GM12878 (cell line): ENCODE results near the gene RAB24. TPM values are rescaled to one million over a fixed set of nuclear protein-coding genes. Genes with fewer than 3 reads are reported as not detected.

Experiments used
- ETV6 ChIP-seq, 2 experiments: fragments of 450-650 bp in 1 of 2; IDR thresholded peaks in 1 of 2; conservative IDR thresholded peaks in 1 of 2; 2 replicates each; pipeline ENCODE4 v1.6.1; 2014; ENCODE audit warnings: antibody characterized with exemption in 1 of 2, borderline replicate concordance in 1 of 2, low read depth in 1 of 2, mild to moderate bottlenecking in 1 of 2, moderate library complexity in 1 of 2
- GABPA ChIP-seq: IDR thresholded peaks from 2 replicates; pipeline ENCODE4 v1.6.1; 2014; ENCODE audit warnings: antibody characterized with exemption, low read depth, mild to moderate bottlenecking, inconsistent platforms
- GATAD2B ChIP-seq: fragments of 450-650 bp; conservative IDR thresholded peaks from 2 replicates; pipeline ENCODE4 v1.6.1; 2017; ENCODE audit warnings: low read depth, mild to moderate bottlenecking, moderate library complexity
- JUND ChIP-seq: IDR thresholded peaks from 2 replicates; pipeline ENCODE4 v1.6.1; 2012; ENCODE audit warnings: low read depth, mild to moderate bottlenecking, low read length, improper control_type of control experiment, moderate library complexity
- LARP7 ChIP-seq: fragments of 450-650 bp; IDR thresholded peaks from 2 replicates; pipeline ENCODE4 v1.6.1; 2017; ENCODE audit warnings: mild to moderate bottlenecking
- MEF2A ChIP-seq: IDR thresholded peaks from 2 replicates; pipeline ENCODE4 v1.6.1; 2011; ENCODE audit warnings: low read depth, mild to moderate bottlenecking, low read length, moderate library complexity; ENCODE audit not compliant: insufficient read depth
- MTA2 ChIP-seq: fragments of 450-650 bp; IDR thresholded peaks from 2 replicates; pipeline ENCODE4 v1.6.1; 2016; ENCODE audit warnings: low read depth, mild to moderate bottlenecking, moderate library complexity
- MXI1 ChIP-seq: fragments of 150-350 bp; IDR thresholded peaks from 2 replicates; pipeline ENCODE4 v1.6.1; 2011; ENCODE audit warnings: low read depth, mild to moderate bottlenecking, inconsistent platforms, low read length, improper control_type of control experiment
- NFIC ChIP-seq: IDR thresholded peaks from 2 replicates; pipeline ENCODE4 v1.6.1; 2012; ENCODE audit warnings: low read depth, mild to moderate bottlenecking, inconsistent platforms, low read length, moderate library complexity
- SMAD1 ChIP-seq: fragments of 450-650 bp; IDR thresholded peaks from 2 replicates; pipeline ENCODE4 v1.6.1; 2018; ENCODE audit warnings: mild to moderate bottlenecking, low read depth; ENCODE audit not compliant: partially characterized antibody
- polyA plus RNA-seq, 11 experiments: library from polyadenylated mRNA; depleted of rRNA in 4 of 11; unstranded in 6 of 11; stranded (reverse) in 5 of 11; fragments of >200 nt; fragmentation: Nextera tagmentation in 4 of 11; fragmentation: Illumina TruSeq in 1 of 11; extraction: Ambion mirVana in 4 of 11; extraction: Trizol in 1 of 11; gene quantifications; 1 replicate in 1 of 11; 2 replicates in 10 of 11; pipeline versions ENCODE4 v1.2.1 to v1.2.3, GENCODE V29; 2011 to 2016; ENCODE audit warnings: inconsistent platforms in 2 of 11, missing spikeins in 2 of 11, low read depth in 1 of 11
- total RNA-seq, 4 experiments: library from RNA; depleted of rRNA in 3 of 4; stranded (reverse); fragments of >200 nt in 3 of 4; fragmentation: Illumina TruSeq in 1 of 4; extraction: Trizol in 1 of 4; gene quantifications; 2 replicates each; pipeline versions ENCODE4 v1.2.1 to v1.2.3, GENCODE V29; 2013 to 2021
- TF ChIP-seq, protein P1 (sequence below), 3 experiments: IDR thresholded peaks in 2 of 3; conservative IDR thresholded peaks in 1 of 3; 2 replicates each; pipeline ENCODE4 v1.5.1; 2011; ENCODE audit warnings: low read depth in 3 of 3, low read length in 3 of 3, mild to moderate bottlenecking in 3 of 3, control low read depth in 2 of 3, moderate library complexity in 2 of 3, inconsistent platforms in 1 of 3, mixed read lengths in 1 of 3; ENCODE audit not compliant: control insufficient read depth in 2 of 3, insufficient read depth in 1 of 3; ENCODE audit errors: extremely low read depth in 1 of 3
- TF ChIP-seq, protein P2 (sequence below): IDR thresholded peaks from 2 replicates; pipeline ENCODE4 v1.6.1; 2012; ENCODE audit warnings: low read length, inconsistent platforms
- TF ChIP-seq, protein P3 (sequence below): IDR thresholded peaks from 2 replicates; pipeline ENCODE4 v1.6.1; 2012; ENCODE audit warnings: improper control_type of control experiment, low read depth, low read length; ENCODE audit not compliant: insufficient replicate concordance
- TF ChIP-seq, protein P4 (sequence below): fragments of 450-650 bp; formaldehyde crosslinking; IDR thresholded peaks from 2 replicates; pipeline ENCODE4 v1.4.0; 2020; ENCODE audit warnings: mild to moderate bottlenecking, moderate library complexity

The RAB24 gene
- total and polyA plus RNA-seq, 10 of the 15 experiments (the other 5 are each of a cell fraction or from before 2014, with no cell fraction given), result 8.0 to 44.4 (median 24.4) TPM

DNA sequence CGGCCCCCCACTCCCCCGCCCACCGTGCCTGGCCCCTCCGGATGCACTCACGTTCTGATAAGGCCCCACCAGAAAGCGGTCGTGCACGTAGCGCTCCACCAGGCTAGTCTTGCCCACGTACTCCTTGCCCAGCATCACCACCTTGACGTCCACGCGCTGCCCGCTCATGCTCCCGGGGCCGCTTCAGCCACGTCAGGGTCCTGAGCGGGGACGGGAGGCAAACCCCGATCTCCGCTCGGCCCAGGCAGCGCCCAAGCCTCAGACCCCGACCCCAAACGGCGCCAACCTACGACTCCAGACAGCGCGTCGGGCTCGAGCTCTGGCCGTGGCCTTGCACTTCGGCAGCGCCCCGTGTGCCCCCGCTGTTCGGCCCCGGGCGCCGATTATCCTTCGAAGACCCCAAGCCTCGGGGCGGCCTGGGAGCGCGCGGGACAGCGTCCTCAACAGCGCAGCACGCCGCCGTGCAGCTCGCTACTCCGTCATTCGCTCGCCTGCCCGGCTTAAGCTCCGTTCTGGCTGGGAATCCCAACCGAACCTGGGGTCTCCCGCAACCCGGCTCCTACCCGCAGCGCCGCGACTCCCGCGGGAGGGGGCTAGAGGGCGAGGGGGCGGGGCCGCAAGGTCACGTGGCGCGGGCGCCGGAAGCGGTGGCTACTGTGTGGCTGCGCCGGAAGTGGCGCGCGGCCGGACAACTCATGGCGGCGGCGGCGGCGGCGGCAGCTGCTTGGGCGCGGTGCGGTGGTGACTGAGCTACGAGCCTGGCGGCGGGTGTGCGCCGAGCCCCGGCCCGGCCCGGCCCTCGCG lies at the start of gene RAB24, which contains the start of gene PRELID1 (continued):
- TF ChIP-seq ETV6 (conservative IDR thresholded peaks at IDR 0.05 in 1 of 2, IDR thresholded peaks at IDR 0.05 in 1 of 2; ENCODE audit: borderline replicate concordance in 1 of 2, low read depth in 1 of 2) (no peak), LARP7 (peak; percentile 75), JUND (no peak), NFIC (no peak), MTA2 (no peak), MXI1 (0 out of 2 replicates have a peak, but pooled peaks have one; percentile 23), GATAD2B (peak; percentile 85; the same call in 1 of the 2 replicates), GABPA (peak; percentile 81; the same call in 1 of the 2 replicates), MEF2A (no peak), SMAD1 (no peak)
- TF ChIP-seq, protein P1, sequence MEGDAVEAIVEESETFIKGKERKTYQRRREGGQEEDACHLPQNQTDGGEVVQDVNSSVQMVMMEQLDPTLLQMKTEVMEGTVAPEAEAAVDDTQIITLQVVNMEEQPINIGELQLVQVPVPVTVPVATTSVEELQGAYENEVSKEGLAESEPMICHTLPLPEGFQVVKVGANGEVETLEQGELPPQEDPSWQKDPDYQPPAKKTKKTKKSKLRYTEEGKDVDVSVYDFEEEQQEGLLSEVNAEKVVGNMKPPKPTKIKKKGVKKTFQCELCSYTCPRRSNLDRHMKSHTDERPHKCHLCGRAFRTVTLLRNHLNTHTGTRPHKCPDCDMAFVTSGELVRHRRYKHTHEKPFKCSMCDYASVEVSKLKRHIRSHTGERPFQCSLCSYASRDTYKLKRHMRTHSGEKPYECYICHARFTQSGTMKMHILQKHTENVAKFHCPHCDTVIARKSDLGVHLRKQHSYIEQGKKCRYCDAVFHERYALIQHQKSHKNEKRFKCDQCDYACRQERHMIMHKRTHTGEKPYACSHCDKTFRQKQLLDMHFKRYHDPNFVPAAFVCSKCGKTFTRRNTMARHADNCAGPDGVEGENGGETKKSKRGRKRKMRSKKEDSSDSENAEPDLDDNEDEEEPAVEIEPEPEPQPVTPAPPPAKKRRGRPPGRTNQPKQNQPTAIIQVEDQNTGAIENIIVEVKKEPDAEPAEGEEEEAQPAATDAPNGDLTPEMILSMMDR (IDR thresholded peaks at IDR 0.05 in 2 of 3, conservative IDR thresholded peaks at IDR 0.05 in 1 of 3; ENCODE audit: control insufficient read depth in 2 of 3, extremely low read depth in 1 of 3, insufficient read depth in 1 of 3, low read depth in 3 of 3, low read length in 3 of 3), result peak; percentile 23 to 52 (median 34); a peak in 4 of 6 replicates
- TF ChIP-seq, protein P2, sequence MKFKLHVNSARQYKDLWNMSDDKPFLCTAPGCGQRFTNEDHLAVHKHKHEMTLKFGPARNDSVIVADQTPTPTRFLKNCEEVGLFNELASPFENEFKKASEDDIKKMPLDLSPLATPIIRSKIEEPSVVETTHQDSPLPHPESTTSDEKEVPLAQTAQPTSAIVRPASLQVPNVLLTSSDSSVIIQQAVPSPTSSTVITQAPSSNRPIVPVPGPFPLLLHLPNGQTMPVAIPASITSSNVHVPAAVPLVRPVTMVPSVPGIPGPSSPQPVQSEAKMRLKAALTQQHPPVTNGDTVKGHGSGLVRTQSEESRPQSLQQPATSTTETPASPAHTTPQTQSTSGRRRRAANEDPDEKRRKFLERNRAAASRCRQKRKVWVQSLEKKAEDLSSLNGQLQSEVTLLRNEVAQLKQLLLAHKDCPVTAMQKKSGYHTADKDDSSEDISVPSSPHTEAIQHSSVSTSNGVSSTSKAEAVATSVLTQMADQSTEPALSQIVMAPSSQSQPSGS, result no peak
- TF ChIP-seq, protein P3, sequence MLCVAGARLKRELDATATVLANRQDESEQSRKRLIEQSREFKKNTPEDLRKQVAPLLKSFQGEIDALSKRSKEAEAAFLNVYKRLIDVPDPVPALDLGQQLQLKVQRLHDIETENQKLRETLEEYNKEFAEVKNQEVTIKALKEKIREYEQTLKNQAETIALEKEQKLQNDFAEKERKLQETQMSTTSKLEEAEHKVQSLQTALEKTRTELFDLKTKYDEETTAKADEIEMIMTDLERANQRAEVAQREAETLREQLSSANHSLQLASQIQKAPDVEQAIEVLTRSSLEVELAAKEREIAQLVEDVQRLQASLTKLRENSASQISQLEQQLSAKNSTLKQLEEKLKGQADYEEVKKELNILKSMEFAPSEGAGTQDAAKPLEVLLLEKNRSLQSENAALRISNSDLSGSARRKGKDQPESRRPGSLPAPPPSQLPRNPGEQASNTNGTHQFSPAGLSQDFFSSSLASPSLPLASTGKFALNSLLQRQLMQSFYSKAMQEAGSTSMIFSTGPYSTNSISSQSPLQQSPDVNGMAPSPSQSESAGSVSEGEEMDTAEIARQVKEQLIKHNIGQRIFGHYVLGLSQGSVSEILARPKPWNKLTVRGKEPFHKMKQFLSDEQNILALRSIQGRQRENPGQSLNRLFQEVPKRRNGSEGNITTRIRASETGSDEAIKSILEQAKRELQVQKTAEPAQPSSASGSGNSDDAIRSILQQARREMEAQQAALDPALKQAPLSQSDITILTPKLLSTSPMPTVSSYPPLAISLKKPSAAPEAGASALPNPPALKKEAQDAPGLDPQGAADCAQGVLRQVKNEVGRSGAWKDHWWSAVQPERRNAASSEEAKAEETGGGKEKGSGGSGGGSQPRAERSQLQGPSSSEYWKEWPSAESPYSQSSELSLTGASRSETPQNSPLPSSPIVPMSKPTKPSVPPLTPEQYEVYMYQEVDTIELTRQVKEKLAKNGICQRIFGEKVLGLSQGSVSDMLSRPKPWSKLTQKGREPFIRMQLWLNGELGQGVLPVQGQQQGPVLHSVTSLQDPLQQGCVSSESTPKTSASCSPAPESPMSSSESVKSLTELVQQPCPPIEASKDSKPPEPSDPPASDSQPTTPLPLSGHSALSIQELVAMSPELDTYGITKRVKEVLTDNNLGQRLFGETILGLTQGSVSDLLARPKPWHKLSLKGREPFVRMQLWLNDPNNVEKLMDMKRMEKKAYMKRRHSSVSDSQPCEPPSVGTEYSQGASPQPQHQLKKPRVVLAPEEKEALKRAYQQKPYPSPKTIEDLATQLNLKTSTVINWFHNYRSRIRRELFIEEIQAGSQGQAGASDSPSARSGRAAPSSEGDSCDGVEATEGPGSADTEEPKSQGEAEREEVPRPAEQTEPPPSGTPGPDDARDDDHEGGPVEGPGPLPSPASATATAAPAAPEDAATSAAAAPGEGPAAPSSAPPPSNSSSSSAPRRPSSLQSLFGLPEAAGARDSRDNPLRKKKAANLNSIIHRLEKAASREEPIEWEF, result no peak
- TF ChIP-seq, protein P4, sequence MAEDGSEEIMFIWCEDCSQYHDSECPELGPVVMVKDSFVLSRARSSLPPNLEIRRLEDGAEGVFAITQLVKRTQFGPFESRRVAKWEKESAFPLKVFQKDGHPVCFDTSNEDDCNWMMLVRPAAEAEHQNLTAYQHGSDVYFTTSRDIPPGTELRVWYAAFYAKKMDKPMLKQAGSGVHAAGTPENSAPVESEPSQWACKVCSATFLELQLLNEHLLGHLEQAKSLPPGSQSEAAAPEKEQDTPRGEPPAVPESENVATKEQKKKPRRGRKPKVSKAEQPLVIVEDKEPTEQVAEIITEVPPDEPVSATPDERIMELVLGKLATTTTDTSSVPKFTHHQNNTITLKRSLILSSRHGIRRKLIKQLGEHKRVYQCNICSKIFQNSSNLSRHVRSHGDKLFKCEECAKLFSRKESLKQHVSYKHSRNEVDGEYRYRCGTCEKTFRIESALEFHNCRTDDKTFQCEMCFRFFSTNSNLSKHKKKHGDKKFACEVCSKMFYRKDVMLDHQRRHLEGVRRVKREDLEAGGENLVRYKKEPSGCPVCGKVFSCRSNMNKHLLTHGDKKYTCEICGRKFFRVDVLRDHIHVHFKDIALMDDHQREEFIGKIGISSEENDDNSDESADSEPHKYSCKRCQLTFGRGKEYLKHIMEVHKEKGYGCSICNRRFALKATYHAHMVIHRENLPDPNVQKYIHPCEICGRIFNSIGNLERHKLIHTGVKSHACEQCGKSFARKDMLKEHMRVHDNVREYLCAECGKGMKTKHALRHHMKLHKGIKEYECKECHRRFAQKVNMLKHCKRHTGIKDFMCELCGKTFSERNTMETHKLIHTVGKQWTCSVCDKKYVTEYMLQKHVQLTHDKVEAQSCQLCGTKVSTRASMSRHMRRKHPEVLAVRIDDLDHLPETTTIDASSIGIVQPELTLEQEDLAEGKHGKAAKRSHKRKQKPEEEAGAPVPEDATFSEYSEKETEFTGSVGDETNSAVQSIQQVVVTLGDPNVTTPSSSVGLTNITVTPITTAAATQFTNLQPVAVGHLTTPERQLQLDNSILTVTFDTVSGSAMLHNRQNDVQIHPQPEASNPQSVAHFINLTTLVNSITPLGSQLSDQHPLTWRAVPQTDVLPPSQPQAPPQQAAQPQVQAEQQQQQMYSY (CRISPR knock-in tag), result no peak
